ENCODE data around the gene ENOSF1. TPM values are rescaled to one million over a fixed set of nuclear protein-coding genes. Genes with fewer than 3 reads are reported as not detected.
"Not testable (repeated sequence)": the region's sequence is repeated elsewhere in the genome, so short reads cannot be mapped to it uniquely, and the experiment has no call there.

ENOSF1 gene
- polyA plus RNA-seq, 2 of the 4 experiments (the other 2 are of a cell fraction), result 27.3 to 30.0 TPM

GRCh38 chr18:682833-683232 lies 29.6 kb downstream of the ENOSF1 start:
- CTCF ChIA-PET, result no interaction called here
- POLR2A ChIA-PET, result no interaction called here
- FAIRE-seq, result no peak

GRCh38 chr18:682416-682815 lies 30.0 kb downstream of the ENOSF1 start:
- H3K4me2 ChIP-seq; FAIRE-seq; H3K27ac ChIP-seq; DNase-seq (ENCODE audit: low read depth in 1 of 2, low spot score in 1 of 2); POLR2A ChIA-PET; CTCF ChIA-PET; H3K9me3 ChIP-seq; H3K4me3 ChIP-seq; ATAC-seq: not testable (repeated sequence)
- peaks cover 10% of the 10 kb centered on the region; the same call in 1 of the 3 replicates for H3K4me1 ChIP-seq
- WGBS (ENCODE audit: missing lambda C conversion rate), result 93% methylated on average over 9 of the region's 9 CpGs

More at GRCh38 chr18:682833-683232, 29.6 kb downstream of the ENOSF1 start:
- no peak overlapping the region for H3K27ac ChIP-seq
- H3K9me3 ChIP-seq, result no peaks in the 10 kb centered on the region
- TF ChIP-seq HOXA7 (CRISPR knock-in tag; IDR thresholded peaks at IDR 0.05) (no peak), GATA3 (IDR thresholded peaks at IDR 0.05; ENCODE audit: borderline replicate concordance) (no peak), CHD4 (IDR thresholded peaks at IDR 0.05; ENCODE audit: borderline replicate concordance) (no peak), EP300 (IDR thresholded peaks at IDR 0.05) (no peak), RFX5 (IDR thresholded peaks at IDR 0.05) (no peak), CHD2 (IDR thresholded peaks at IDR 0.05; ENCODE audit: low read length, partially characterized antibody) (no peak), MAZ (IDR thresholded peaks at IDR 0.05; ENCODE audit: borderline replicate concordance, low read depth, low read length) (no peak), CBX2 (IDR thresholded peaks at IDR 0.05; ENCODE audit: borderline replicate concordance, low read depth) (no peak), EHMT2 (IDR thresholded peaks at IDR 0.05; ENCODE audit: low read depth) (no peak), ZNF302 (CRISPR knock-in tag; IDR thresholded peaks at IDR 0.05) (no peak), TFCP2L1 (CRISPR knock-in tag; IDR thresholded peaks at IDR 0.05) (no peak), KDM5A (IDR thresholded peaks at IDR 0.05) (no peak), E2F6 (IDR thresholded peaks at IDR 0.05; ENCODE audit: borderline replicate concordance, low read depth) (no peak), PHF8 (IDR thresholded peaks at IDR 0.05; ENCODE audit: borderline replicate concordance, low read depth) (no peak)
- TF ChIP-seq, protein P1, sequence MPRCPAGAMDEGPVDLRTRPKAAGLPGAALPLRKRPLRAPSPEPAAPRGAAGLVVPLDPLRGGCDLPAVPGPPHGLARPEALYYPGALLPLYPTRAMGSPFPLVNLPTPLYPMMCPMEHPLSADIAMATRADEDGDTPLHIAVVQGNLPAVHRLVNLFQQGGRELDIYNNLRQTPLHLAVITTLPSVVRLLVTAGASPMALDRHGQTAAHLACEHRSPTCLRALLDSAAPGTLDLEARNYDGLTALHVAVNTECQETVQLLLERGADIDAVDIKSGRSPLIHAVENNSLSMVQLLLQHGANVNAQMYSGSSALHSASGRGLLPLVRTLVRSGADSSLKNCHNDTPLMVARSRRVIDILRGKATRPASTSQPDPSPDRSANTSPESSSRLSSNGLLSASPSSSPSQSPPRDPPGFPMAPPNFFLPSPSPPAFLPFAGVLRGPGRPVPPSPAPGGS (IDR thresholded peaks at IDR 0.05), result no peak
- TF ChIP-seq, protein P2, sequence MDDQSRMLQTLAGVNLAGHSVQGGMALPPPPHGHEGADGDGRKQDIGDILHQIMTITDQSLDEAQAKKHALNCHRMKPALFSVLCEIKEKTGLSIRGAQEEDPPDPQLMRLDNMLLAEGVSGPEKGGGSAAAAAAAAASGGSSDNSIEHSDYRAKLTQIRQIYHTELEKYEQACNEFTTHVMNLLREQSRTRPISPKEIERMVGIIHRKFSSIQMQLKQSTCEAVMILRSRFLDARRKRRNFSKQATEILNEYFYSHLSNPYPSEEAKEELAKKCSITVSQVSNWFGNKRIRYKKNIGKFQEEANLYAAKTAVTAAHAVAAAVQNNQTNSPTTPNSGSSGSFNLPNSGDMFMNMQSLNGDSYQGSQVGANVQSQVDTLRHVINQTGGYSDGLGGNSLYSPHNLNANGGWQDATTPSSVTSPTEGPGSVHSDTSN (IDR thresholded peaks at IDR 0.05), result no peak
- DNase-seq (ENCODE audit: low read depth in 1 of 2, low spot score in 1 of 2) (no peak), ATAC-seq (no peak)
- H3K4me2 ChIP-seq, result no peak overlapping the region
- no peak overlapping the region for H3K4me3 ChIP-seq
- H3K4me1 ChIP-seq, result peaks cover 10% of the 10 kb centered on the region; the same call in 1 of the 3 replicates

DNA sequence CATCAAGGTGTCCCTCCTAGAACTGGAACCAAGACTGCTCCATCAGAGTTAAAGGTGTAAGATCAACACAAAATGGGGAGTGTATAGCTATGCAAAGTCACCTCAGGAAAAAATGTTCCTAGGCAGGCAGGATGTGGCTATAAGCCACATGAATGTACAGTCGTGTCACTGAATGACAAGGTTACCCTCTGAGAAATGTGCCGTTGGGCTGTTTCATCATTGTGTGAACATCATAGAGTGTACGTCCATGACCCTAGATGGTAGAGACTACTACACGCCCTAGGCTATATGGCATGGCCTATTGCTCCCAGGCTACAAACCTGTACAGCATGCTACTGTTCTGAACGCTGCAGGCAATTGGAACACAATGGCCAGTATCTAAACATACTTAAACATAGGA lies 30.4 kb downstream of the ENOSF1 start:
- DNase-seq (ENCODE audit: low read depth in 1 of 2, low spot score in 1 of 2), result no peak
- CTCF ChIA-PET, result no interaction called here
- Histone ChIP-seq H3K4me3 (no peak overlapping the region), H3K4me1 (peaks cover 10% of the 10 kb centered on the region; the same call in 1 of the 3 replicates), H3K4me2 (no peak overlapping the region), H3K27ac (no peak overlapping the region), H3K9me3 (no peaks in the 10 kb centered on the region)
- WGBS (ENCODE audit: missing lambda C conversion rate), result 88% methylated on average over 5 of the region's 5 CpGs
- POLR2A ChIA-PET, result no interaction called here
- no peak for FAIRE-seq
- ATAC-seq, result no peak
- TF ChIP-seq FOXS1 (CRISPR knock-in tag; IDR thresholded peaks at IDR 0.05), result no peak
- TF ChIP-seq HDAC2 (IDR thresholded peaks at IDR 0.05), result no peak
- no peak for TF ChIP-seq HOXB5 (CRISPR knock-in tag; IDR thresholded peaks at IDR 0.05)
- no peak for TF ChIP-seq FOSB (CRISPR knock-in tag; IDR thresholded peaks at IDR 0.05)
- no peak for TF ChIP-seq EHF (CRISPR knock-in tag; IDR thresholded peaks at IDR 0.05)
- no peak for TF ChIP-seq HMGXB4 (CRISPR knock-in tag; IDR thresholded peaks at IDR 0.05; ENCODE audit: borderline replicate concordance)
- TF ChIP-seq RNF2 (IDR thresholded peaks at IDR 0.05; ENCODE audit: borderline replicate concordance, low read depth), result no peak
- no peak for TF ChIP-seq HOXA7 (CRISPR knock-in tag; IDR thresholded peaks at IDR 0.05)
- no peak for TF ChIP-seq RAD21 (conservative IDR thresholded peaks at IDR 0.05 in 1 of 2, IDR thresholded peaks at IDR 0.05 in 1 of 2)
- TF ChIP-seq FOSL2 (IDR thresholded peaks at IDR 0.05), result no peak
- TF ChIP-seq FOSL2 (CRISPR knock-in tag; IDR thresholded peaks at IDR 0.05), result no peak
- TF ChIP-seq ZSCAN20 (CRISPR knock-in tag; IDR thresholded peaks at IDR 0.05), result no peak
- no peak for TF ChIP-seq CBX2 (IDR thresholded peaks at IDR 0.05; ENCODE audit: borderline replicate concordance, low read depth)
- TF ChIP-seq HEYL (CRISPR knock-in tag; IDR thresholded peaks at IDR 0.05), result no peak
- TF ChIP-seq KDM1A (IDR thresholded peaks at IDR 0.05; ENCODE audit: low read depth), result no peak
- TF ChIP-seq JUN (IDR thresholded peaks at IDR 0.05), result no peak
- TF ChIP-seq, protein P3, sequence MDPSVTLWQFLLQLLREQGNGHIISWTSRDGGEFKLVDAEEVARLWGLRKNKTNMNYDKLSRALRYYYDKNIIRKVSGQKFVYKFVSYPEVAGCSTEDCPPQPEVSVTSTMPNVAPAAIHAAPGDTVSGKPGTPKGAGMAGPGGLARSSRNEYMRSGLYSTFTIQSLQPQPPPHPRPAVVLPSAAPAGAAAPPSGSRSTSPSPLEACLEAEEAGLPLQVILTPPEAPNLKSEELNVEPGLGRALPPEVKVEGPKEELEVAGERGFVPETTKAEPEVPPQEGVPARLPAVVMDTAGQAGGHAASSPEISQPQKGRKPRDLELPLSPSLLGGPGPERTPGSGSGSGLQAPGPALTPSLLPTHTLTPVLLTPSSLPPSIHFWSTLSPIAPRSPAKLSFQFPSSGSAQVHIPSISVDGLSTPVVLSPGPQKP (IDR thresholded peaks at IDR 0.05; ENCODE audit: low read depth, low read length), result no peak
- TF ChIP-seq EHMT2 (IDR thresholded peaks at IDR 0.05; ENCODE audit: low read depth), result no peak

All from A549 (cell line).